ENCODE data around the gene YBX1.

Gene YBX1

GRCh38 chr1:42681741-42682483 lies at the start of gene YBX1:
Gene YBX1, plus strand, starts transcription at chr1:42682418. Its CDS starts 148 bp downstream, at chr1:42682566.
- H2AFZ ChIP-seq (ENCODE audit: low read length), result no peak within 1 kb of the TSS
- peaks cover 43% of the 10 kb centered on the region for H3K36me3 ChIP-seq (ENCODE audit: insufficient read depth, low read length)
- peak within 1 kb of the TSS; percentile 95 for H3K9ac ChIP-seq (ENCODE audit: low read length)
- H3K27ac ChIP-seq (ENCODE audit: low read depth, low read length, poor library complexity, severe bottlenecking), result peak within 1 kb of the TSS; percentile 73
- no peaks in the 10 kb centered on the region for H3K9me2 ChIP-seq (ENCODE audit: low read depth, low read length)
- H3F3A ChIP-seq (ENCODE audit: insufficient read depth, low read length), result 0 out of 2 replicates have a peak, but pooled peaks cover 8% of the 10 kb centered on the region
- peak within 1 kb of the TSS; percentile 81 for H3K4me3 ChIP-seq (ENCODE audit: low read depth, low read length, poor library complexity, severe bottlenecking)
- no peaks in the 10 kb centered on the region for H3K27me3 ChIP-seq (ENCODE audit: insufficient read depth, low read length)
- no peaks in the 10 kb centered on the region for H3K9me3 ChIP-seq (ENCODE audit: low read length)
- peaks cover 9% of the 10 kb centered on the region for H4K20me1 ChIP-seq (ENCODE audit: insufficient read depth, low read length)
- peak within 1 kb of the TSS; percentile 93 for H3K4me2 ChIP-seq (ENCODE audit: low read length)
- peaks cover 53% of the 10 kb centered on the region for H3K4me1 ChIP-seq (ENCODE audit: insufficient read depth, low read length, severe bottlenecking)
- TF ChIP-seq EZH2 (IDR thresholded peaks at IDR 0.05; ENCODE audit: borderline replicate concordance, low read length) (no peak), CTCF (IDR thresholded peaks at IDR 0.05; ENCODE audit: low read length) (no peak)
- H3K79me2 ChIP-seq (ENCODE audit: insufficient read depth, low read length), result peaks cover 40% of the 10 kb centered on the region

- H3K9me2 ChIP-seq (ENCODE audit: low read depth, low read length), result no peaks in the 10 kb centered on the region
- H3K79me2 ChIP-seq (ENCODE audit: insufficient read depth, low read length), result no peaks in the 10 kb centered on the region
- no peak overlapping the region for H3K9ac ChIP-seq (ENCODE audit: low read length)
- H3K4me3 ChIP-seq (ENCODE audit: low read depth, low read length, poor library complexity, severe bottlenecking), result no peak overlapping the region
- no peak overlapping the region for H3K4me2 ChIP-seq (ENCODE audit: low read length)
- no peaks in the 10 kb centered on the region for H3K9me3 ChIP-seq (ENCODE audit: low read length)
- TF ChIP-seq EZH2 (IDR thresholded peaks at IDR 0.05; ENCODE audit: borderline replicate concordance, low read length), result no peak
- no peak for TF ChIP-seq CTCF (IDR thresholded peaks at IDR 0.05; ENCODE audit: low read length)
- no peaks in the 10 kb centered on the region for H4K20me1 ChIP-seq (ENCODE audit: insufficient read depth, low read length)
- H2AFZ ChIP-seq (ENCODE audit: low read length), result no peak overlapping the region
- H3K36me3 ChIP-seq (ENCODE audit: insufficient read depth, low read length), result no peaks in the 10 kb centered on the region
- no peaks in the 10 kb centered on the region for H3K4me1 ChIP-seq (ENCODE audit: insufficient read depth, low read length, severe bottlenecking)
- no peaks in the 10 kb centered on the region for H3K27me3 ChIP-seq (ENCODE audit: insufficient read depth, low read length)
- H3K27ac ChIP-seq (ENCODE audit: low read depth, low read length, poor library complexity, severe bottlenecking), result no peak overlapping the region
- H3F3A ChIP-seq (ENCODE audit: insufficient read depth, low read length), result no peaks in the 10 kb centered on the region
Measured at GRCh38 chr1:42639116-42639515, 43.1 kb upstream of the YBX1 start.

- Histone ChIP-seq H3K27me3 (ENCODE audit: insufficient read depth, low read length) (no peaks in the 10 kb centered on the region), H3K79me2 (ENCODE audit: insufficient read depth, low read length) (no peaks in the 10 kb centered on the region), H3K4me2 (ENCODE audit: low read length) (no peak overlapping the region), H3K4me3 (ENCODE audit: low read depth, low read length, poor library complexity, severe bottlenecking) (no peak overlapping the region), H4K20me1 (ENCODE audit: insufficient read depth, low read length) (no peaks in the 10 kb centered on the region), H3K36me3 (ENCODE audit: insufficient read depth, low read length) (no peaks in the 10 kb centered on the region), H3K4me1 (ENCODE audit: insufficient read depth, low read length, severe bottlenecking) (no peaks in the 10 kb centered on the region), H3K9ac (ENCODE audit: low read length) (no peak overlapping the region), H3K27ac (ENCODE audit: low read depth, low read length, poor library complexity, severe bottlenecking) (no peak overlapping the region), H3K9me2 (ENCODE audit: low read depth, low read length) (no peaks in the 10 kb centered on the region), H3F3A (ENCODE audit: insufficient read depth, low read length) (no peaks in the 10 kb centered on the region), H2AFZ (ENCODE audit: low read length) (no peak overlapping the region), H3K9me3 (ENCODE audit: low read length) (no peaks in the 10 kb centered on the region)
- TF ChIP-seq EZH2 (IDR thresholded peaks at IDR 0.05; ENCODE audit: borderline replicate concordance, low read length), result no peak
- no peak for TF ChIP-seq CTCF (IDR thresholded peaks at IDR 0.05; ENCODE audit: low read length)
Measured at GRCh38 chr1:42646056-42646455, 36.2 kb upstream of the YBX1 start.
